ENCODE results near the gene TEDC2.
"Not testable (repeated sequence)": the region's sequence is repeated elsewhere in the genome, so short reads cannot be mapped to it uniquely, and the experiment has no call there.

DNA sequence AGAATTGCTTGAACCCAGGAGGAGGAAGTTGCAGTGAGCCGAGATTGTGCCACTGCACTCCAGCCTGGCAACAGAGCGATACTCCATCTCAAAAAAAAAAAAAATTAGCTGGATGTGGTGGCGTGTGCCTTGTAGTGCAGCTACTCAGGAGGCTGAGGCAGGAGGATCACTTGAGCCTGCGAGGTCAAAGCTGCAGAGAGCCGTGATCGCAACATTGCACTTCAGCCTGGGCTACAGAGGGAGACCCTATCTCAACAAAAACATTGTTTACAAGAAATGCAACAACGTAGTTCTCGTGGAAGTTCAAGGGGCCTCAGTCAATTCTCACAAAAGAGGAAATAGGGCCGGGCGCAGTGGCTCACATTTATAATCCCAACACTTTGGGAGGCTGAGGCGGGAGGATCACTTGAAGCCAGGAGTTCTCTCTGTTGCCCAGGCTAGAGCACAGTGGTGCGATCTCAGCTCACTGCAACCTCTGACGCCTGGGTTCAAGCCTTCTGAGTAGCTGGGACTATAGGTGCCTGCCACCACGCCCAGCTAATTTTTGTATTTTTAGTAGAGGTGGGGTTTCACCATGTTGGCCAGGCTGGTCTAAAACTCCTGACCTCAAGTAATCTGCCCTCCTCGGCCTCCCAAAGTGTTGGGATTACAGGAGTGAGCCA is 18.6 kb upstream of the TEDC2 start:
- not testable (repeated sequence) for TF ChIP-seq CTCF (IDR thresholded peaks at IDR 0.05); EP300 (IDR thresholded peaks at IDR 0.05; ENCODE audit: low read depth); POLR2A (IDR thresholded peaks at IDR 0.05)

Data from transverse colon (tissue), 3 donors.